B cell (primary cell): ENCODE measurements around the gene LRP11. TPM values are rescaled to one million over a fixed set of nuclear protein-coding genes. Genes with fewer than 3 reads are reported as not detected.

ENCODE experiments used
- ATAC-seq: fragments of 200-7000 bp; cut with Tn5 transposase; one replicate; pipeline ENCODE4 v1.10.0; 2021; ENCODE audit warnings: low read depth, mild to moderate bottlenecking, moderate number of reproducible peaks, moderate library complexity
- CTCF ChIA-PET: fragments of 350-600 bp; sonication (Branson Sonifier 250); formaldehyde crosslinking; loops from one replicate; lab custom pipeline; 2021; ENCODE audit warnings: antibody characterized with exemption, inconsistent platforms; lab: Charles Lee
- POLR2A ChIA-PET: fragments of 350-600 bp; sonication (Branson Sonifier 250); formaldehyde crosslinking; loops from one replicate; lab custom pipeline; 2021; ENCODE audit warnings: antibody characterized with exemption; lab: Charles Lee
- DNase-seq: peaks from one replicate; pipeline ENCODE4 v3.0.0; 2013
- H2AFZ ChIP-seq: 2 replicates; pipeline ENCODE4 v1.6.1; 2012; ENCODE audit warnings: mild to moderate bottlenecking, low read depth, low read length; ENCODE audit not compliant: insufficient read depth, poor library complexity, severe bottlenecking
- H3K27ac ChIP-seq, 2 donors: 1 replicate in 1 of 2; 2 replicates in 1 of 2; pipeline ENCODE4 v1.5.1; 2012 to 2013; ENCODE audit warnings: low read length in 2 of 2, mild to moderate bottlenecking in 2 of 2, moderate library complexity in 1 of 2
- H3K27me3 ChIP-seq, 4 experiments: fragments of 200-600 bp in 1 of 4; sonication (generic) in 1 of 4; replicated peaks in 1 of 4; 1 replicate in 2 of 4; 2 replicates in 2 of 4; pipeline versions ENCODE4 v1.6.1 to v1.7.0; 2013 to 2016; ENCODE audit warnings: low read length in 3 of 4, mild to moderate bottlenecking in 2 of 4, mixed read lengths in 1 of 4, moderate library complexity in 1 of 4; ENCODE audit not compliant: insufficient read depth in 4 of 4, control insufficient read depth in 3 of 4; ENCODE audit errors: control extremely low read depth in 1 of 4
- H3K36me3 ChIP-seq, 2 experiments: replicated peaks in 1 of 2; 1 replicate in 1 of 2; 2 replicates in 1 of 2; pipeline versions ENCODE4 v1.6.1 to v1.7.1; 2013; ENCODE audit warnings: low read length in 1 of 2; ENCODE audit not compliant: insufficient read depth in 2 of 2, control insufficient read depth in 1 of 2; ENCODE audit errors: control extremely low read depth in 1 of 2, extremely low read depth in 1 of 2
- H3K4me1 ChIP-seq, 2 donors: fragments of 200-600 bp in 1 of 2; sonication (generic) in 1 of 2; 1 replicate in 1 of 2; 2 replicates in 1 of 2; pipeline versions ENCODE4 v1.5.1 to v1.6.1; 2013 to 2017; ENCODE audit warnings: low read length in 2 of 2; ENCODE audit not compliant: control insufficient read depth in 2 of 2, insufficient read depth in 2 of 2
- H3K4me2 ChIP-seq: replicated peaks from 2 replicates; pipeline ENCODE3; 2012; ENCODE audit warnings: mild to moderate bottlenecking, low read depth, low read length; ENCODE audit not compliant: poor library complexity, severe bottlenecking
- H3K4me3 ChIP-seq, 5 experiments: fragments of 200-600 bp in 1 of 5; sonication (generic) in 1 of 5; 1 replicate in 3 of 5; 2 replicates in 2 of 5; pipeline versions ENCODE4 v1.5.1 to v1.7.0; 2011 to 2016; ENCODE audit warnings: low read length in 4 of 5, mild to moderate bottlenecking in 4 of 5, low read depth in 2 of 5, control low read depth in 1 of 5, moderate library complexity in 1 of 5; ENCODE audit not compliant: insufficient read depth in 1 of 5; ENCODE audit errors: control extremely low read depth in 1 of 5, extremely low read depth in 1 of 5
- H3K79me2 ChIP-seq: fragments of 200-600 bp; sonication (generic); one replicate; pipeline ENCODE4 v1.6.0; 2016; ENCODE audit warnings: low read length; ENCODE audit not compliant: control insufficient read depth, insufficient read depth
- H3K9ac ChIP-seq: fragments of 200-600 bp; sonication (generic); 2 replicates; pipeline ENCODE4 v1.6.1; 2017; ENCODE audit warnings: mild to moderate bottlenecking, low read length, moderate library complexity
- H3K9me3 ChIP-seq, 3 donors: one replicate each; pipeline versions ENCODE4 v1.6.1 to v1.7.1; 2013; ENCODE audit warnings: low read length in 2 of 3; ENCODE audit not compliant: control insufficient read depth in 2 of 3, insufficient read depth in 1 of 3; ENCODE audit errors: control extremely low read depth in 1 of 3
- H4K20me1 ChIP-seq: 2 replicates; pipeline ENCODE4 v1.6.0; 2012; ENCODE audit warnings: mild to moderate bottlenecking, low read length; ENCODE audit not compliant: insufficient read depth, control insufficient read depth, poor library complexity, severe bottlenecking
- H3K27ac Mint-ChIP-seq: one replicate; pipeline ENCODE4 v1.8.0; 2021; ENCODE audit warnings: mixed read lengths
- H3K27me3 Mint-ChIP-seq: one replicate; pipeline ENCODE4 v1.8.0; 2021; ENCODE audit warnings: mixed read lengths
- H3K4me1 Mint-ChIP-seq: one replicate; pipeline ENCODE4 v1.8.0; 2021; ENCODE audit warnings: mixed read lengths
- H3K4me3 Mint-ChIP-seq: one replicate; pipeline ENCODE4 v1.8.0; 2021; ENCODE audit warnings: mixed read lengths
- H3K9me3 Mint-ChIP-seq: one replicate; pipeline ENCODE4 v1.8.0; 2022; ENCODE audit warnings: mixed read lengths; ENCODE audit not compliant: insufficient read depth
- EZH2 ChIP-seq: IDR thresholded peaks from 2 replicates; pipeline ENCODE4 v1.6.1; 2012; ENCODE audit warnings: borderline replicate concordance, low read depth, mild to moderate bottlenecking, moderate library complexity, low read length; ENCODE audit not compliant: insufficient read depth, poor library complexity, severe bottlenecking
- WGBS: methylation state at CpG from one replicate; pipeline ENCODE4 v1.1.5; 2013; ENCODE audit warnings: missing lambda C conversion rate; ENCODE audit not compliant: insufficient coverage; 5-methylcytosine and 5-hydroxymethylcytosine counted together
- intact Hi-C: fragments of 100-400 bp; cut with micrococcal nuclease; formaldehyde crosslinking; loops from one replicate; pipeline ENCODE4 v1.10.0; 2022
- polyA plus RNA-seq: library from polyadenylated mRNA; depleted of rRNA; stranded (reverse); fragments of >200 nt; gene quantifications from 2 replicates; pipeline ENCODE4 v1.2.3, GENCODE V29; 2012
- total RNA-seq, 2 donors: library from RNA; stranded (reverse); fragments of 120-200 nt in 1 of 2; gene quantifications; 1 replicate in 1 of 2; 2 replicates in 1 of 2; pipeline versions ENCODE4 v1.2.3 to v1.2.4, GENCODE V29; 2013 to 2022
- TF ChIP-seq, protein P1 (sequence below): fragments of 200-600 bp; IDR thresholded peaks from one replicate; pipeline ENCODE4 v1.8.0; 2022; ENCODE audit warnings: antibody characterized with exemption, mild to moderate bottlenecking

LRP11 gene
- total and polyA plus RNA-seq, 2 donors (not counting 1 experiment from before 2014, with no cell fraction given): 0.34 to 1.2 TPM

DNA sequence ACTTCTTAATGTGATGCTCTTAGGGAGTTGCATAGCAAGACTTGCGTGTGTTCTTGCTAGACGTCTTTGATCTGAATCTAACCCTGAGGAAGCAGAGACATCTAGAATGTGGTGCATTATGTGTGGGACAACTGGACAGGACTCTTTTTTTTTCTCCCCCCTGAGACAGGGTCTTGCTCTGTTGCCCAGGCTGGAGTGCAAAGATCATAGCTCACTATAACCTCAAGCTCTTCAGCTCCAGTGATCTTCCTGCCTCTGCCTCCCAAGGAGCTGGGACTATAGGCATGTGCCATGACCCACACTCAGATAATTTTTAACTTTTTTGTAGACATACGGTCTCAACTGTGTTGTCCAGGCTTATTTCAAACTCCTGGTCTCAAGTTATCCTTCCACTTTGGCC is 80.6 kb downstream of the LRP11 start:
- peaks cover 2% of the 10 kb centered on the region for H3K79me2 ChIP-seq
- no peak overlapping the region for H3K27ac ChIP-seq
- no peak overlapping the region for H3K4me2 ChIP-seq
- no peak overlapping the region for H3K4me3 ChIP-seq
- Mint-ChIP-seq H3K9me3 (no peaks in the 10 kb centered on the region), H3K4me1 (no peaks in the 10 kb centered on the region), H3K4me3 (no peak overlapping the region), H3K27ac (no peak overlapping the region), H3K27me3 (no peaks in the 10 kb centered on the region)
- ATAC-seq: no peak
- no peak for DNase-seq
- TF ChIP-seq, protein P1, sequence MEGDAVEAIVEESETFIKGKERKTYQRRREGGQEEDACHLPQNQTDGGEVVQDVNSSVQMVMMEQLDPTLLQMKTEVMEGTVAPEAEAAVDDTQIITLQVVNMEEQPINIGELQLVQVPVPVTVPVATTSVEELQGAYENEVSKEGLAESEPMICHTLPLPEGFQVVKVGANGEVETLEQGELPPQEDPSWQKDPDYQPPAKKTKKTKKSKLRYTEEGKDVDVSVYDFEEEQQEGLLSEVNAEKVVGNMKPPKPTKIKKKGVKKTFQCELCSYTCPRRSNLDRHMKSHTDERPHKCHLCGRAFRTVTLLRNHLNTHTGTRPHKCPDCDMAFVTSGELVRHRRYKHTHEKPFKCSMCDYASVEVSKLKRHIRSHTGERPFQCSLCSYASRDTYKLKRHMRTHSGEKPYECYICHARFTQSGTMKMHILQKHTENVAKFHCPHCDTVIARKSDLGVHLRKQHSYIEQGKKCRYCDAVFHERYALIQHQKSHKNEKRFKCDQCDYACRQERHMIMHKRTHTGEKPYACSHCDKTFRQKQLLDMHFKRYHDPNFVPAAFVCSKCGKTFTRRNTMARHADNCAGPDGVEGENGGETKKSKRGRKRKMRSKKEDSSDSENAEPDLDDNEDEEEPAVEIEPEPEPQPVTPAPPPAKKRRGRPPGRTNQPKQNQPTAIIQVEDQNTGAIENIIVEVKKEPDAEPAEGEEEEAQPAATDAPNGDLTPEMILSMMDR: no peak
- TF ChIP-seq EZH2: no peak
- H3K9ac ChIP-seq: no peak overlapping the region
- ChIA-PET POLR2A (interaction anchor here (0.5 kb wide), 1 partner anchor 434 kb away, joined by 4 read pairs; no protein-coding TSS in a partner anchor), CTCF (no interaction called here)
- peaks cover 0 to 30% of the 10 kb centered on the region in 2 experiments for H3K36me3 ChIP-seq
- no peaks in the 10 kb centered on the region for H4K20me1 ChIP-seq
- no peak overlapping the region for H2AFZ ChIP-seq
- 94% methylated on average over 3 of the region's 3 CpGs for WGBS
- intact Hi-C loops: no loop called here
- no peaks in the 10 kb centered on the region for H3K4me1 ChIP-seq
- H3K9me3 ChIP-seq: no peaks in the 10 kb centered on the region
- H3K27me3 ChIP-seq: no peaks in the 10 kb centered on the region

DNA sequence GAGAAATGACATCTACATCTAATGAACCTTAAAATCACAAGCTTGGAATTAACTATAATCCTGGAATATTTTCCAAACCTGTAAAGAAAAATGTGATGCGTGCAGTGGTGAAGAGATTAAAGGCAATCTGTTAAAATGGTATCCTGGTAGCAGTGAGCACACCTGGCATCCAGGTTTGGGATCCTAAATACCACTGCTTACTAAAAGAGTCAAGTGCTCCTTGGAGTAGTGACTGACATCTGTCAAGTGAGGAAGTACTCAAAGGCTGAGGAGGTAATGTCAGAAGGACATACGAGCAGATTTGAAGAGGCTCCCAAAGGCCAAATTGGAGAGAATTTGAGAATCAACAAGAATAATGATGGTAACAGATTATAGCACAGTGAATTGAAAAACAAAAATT is 81.8 kb downstream of the LRP11 start:
- H3K4me1 ChIP-seq: no peaks in the 10 kb centered on the region
- no peak for DNase-seq
- no peaks in the 10 kb centered on the region for H3K9me3 ChIP-seq
- no peaks in the 10 kb centered on the region for H3K4me1 Mint-ChIP-seq
- no peaks in the 10 kb centered on the region for H4K20me1 ChIP-seq
- no peak overlapping the region for H3K27ac Mint-ChIP-seq
- H3K9me3 Mint-ChIP-seq: no peaks in the 10 kb centered on the region
- H3K9ac ChIP-seq: no peak overlapping the region
- no peak overlapping the region for H3K4me2 ChIP-seq
- TF ChIP-seq, protein P1: no peak
- no peak for TF ChIP-seq EZH2
- no peak overlapping the region for H3K27ac ChIP-seq
- 100% methylated on average over 1 of the region's 2 CpGs for WGBS
- ChIA-PET CTCF (no interaction called here), POLR2A (no interaction called here)
- no peak overlapping the region for H3K4me3 Mint-ChIP-seq
- no peaks in the 10 kb centered on the region for H3K27me3 Mint-ChIP-seq
- intact Hi-C loops: no loop called here
- H3K27me3 ChIP-seq: no peaks in the 10 kb centered on the region
- H3K4me3 ChIP-seq: no peak overlapping the region
- ATAC-seq: no peak
- H3K79me2 ChIP-seq: peaks cover 2% of the 10 kb centered on the region
- H3K36me3 ChIP-seq: peaks cover 0 to 32% of the 10 kb centered on the region in 2 experiments
- H2AFZ ChIP-seq: no peak overlapping the region
